Islet precursor cell (in vitro differentiated cells): Measurements from ENCODE around the gene ALDH3A1.

Experiments used
- DNase-seq: peaks from one replicate; pipeline ENCODE4 v3.0.0-alpha.2; 2018

The ALDH3A1 gene

GRCh38 chr17:19740933-19741332 is 7.2 kb downstream of the ALDH3A1 start:
- no peak for DNase-seq

GRCh38 chr17:19739241-19740201 is 8.6 kb downstream of the ALDH3A1 start:
- no peak for DNase-seq

DNA sequence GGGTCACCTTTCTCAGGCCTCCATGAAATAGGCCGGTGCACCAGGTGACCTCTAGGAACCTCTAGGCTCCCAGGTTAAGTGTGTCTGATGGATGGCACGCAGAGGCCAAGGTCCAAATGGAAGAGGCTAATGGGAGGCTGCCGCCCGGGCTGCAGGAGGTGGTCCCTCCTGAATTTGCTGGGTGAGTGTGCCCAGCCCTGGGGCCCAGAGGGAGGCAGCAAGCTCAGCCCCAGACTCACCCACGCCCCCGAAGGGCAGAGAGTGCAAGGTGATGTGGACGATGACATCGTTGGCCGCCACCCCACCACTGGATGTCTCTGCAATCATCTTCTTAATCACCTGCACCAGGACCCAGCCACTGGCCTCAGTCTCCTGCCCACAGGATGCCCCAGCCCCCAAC is 9.3 kb downstream of the ALDH3A1 start:
- DNase-seq, result no peak

- no peak for DNase-seq
These were observed 10.0 kb downstream of the ALDH3A1 start for GRCh38 chr17:19738073-19738449.

GRCh38 chr17:19737305-19738072 is 10.6 kb downstream of the ALDH3A1 start:
- no peak for DNase-seq

GRCh38 chr17:19736071-19736470 is 12.0 kb downstream of the ALDH3A1 start:
- no peak for DNase-seq

- no peak for DNase-seq
These were observed 14.1 kb downstream of the ALDH3A1 start for GRCh38 chr17:19733953-19734526.

GRCh38 chr17:19731626-19732025 is 16.5 kb downstream of the ALDH3A1 start:
- DNase-seq, result no peak

DNA sequence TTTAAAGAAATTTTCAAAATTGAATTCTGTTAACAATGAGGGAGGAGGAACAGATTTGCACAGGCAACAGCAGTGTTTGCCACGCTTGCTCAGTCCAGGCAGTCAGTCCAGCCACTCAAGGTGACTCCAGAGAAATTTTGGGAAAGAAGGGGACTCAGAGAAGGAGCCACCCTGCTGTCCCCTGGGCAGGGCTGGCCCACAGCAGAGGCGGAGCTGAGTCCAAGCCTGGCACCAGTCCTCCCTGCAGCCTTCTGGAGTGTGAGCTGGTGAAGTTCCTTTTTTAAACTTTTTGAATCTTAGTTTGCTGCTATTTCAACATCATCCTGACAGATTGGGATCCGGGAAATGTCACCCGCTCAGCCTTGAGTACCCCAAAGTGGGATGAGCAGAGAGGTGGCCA is 17.3 kb downstream of the ALDH3A1 start:
- no peak for DNase-seq

- no peak for DNase-seq
These were observed 18.2 kb downstream of the ALDH3A1 start for GRCh38 chr17:19729900-19730299.

- no peak for DNase-seq
These were observed 20.0 kb downstream of the ALDH3A1 start for GRCh38 chr17:19728084-19728495.

GRCh38 chr17:19727501-19728078 is 20.5 kb downstream of the ALDH3A1 start:
- no peak for DNase-seq

DNA sequence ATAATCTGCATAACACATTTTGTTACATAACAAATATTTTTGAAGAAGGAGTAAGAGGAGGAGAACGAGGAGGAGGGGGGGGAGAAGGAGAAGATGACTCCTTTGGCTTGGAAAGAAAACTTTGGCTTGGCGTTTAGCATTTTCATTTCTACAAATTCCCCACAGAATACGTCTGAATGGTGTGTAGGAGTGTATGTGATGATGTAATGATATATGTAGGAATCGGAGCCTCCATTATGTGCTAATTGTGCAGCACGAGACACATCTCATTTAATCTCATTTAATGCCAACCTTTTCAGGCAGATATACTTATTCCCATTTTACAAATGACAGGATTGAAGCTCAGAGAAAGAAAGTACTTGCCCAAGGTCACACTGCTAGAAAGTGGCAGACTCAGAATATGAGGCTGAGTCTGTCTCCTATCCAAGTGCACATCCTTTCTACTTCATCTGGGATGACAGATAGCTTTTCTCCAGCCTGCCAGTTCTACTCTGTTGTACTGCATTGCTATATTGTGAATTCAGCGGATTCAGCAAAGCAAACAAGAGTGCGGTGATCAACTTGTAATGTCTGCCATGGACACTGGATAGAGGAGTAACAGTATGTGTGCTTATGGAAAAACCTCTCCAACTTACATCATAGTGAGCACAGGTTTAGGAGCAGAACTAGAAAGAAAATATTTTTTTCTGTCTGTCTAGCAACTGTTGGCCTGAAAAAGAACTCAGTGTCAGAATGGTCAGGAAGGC is 21.3 kb downstream of the ALDH3A1 start:
- no peak for DNase-seq

- DNase-seq, result no peak
These were observed 22.6 kb downstream of the ALDH3A1 start for GRCh38 chr17:19725486-19725885.

DNA sequence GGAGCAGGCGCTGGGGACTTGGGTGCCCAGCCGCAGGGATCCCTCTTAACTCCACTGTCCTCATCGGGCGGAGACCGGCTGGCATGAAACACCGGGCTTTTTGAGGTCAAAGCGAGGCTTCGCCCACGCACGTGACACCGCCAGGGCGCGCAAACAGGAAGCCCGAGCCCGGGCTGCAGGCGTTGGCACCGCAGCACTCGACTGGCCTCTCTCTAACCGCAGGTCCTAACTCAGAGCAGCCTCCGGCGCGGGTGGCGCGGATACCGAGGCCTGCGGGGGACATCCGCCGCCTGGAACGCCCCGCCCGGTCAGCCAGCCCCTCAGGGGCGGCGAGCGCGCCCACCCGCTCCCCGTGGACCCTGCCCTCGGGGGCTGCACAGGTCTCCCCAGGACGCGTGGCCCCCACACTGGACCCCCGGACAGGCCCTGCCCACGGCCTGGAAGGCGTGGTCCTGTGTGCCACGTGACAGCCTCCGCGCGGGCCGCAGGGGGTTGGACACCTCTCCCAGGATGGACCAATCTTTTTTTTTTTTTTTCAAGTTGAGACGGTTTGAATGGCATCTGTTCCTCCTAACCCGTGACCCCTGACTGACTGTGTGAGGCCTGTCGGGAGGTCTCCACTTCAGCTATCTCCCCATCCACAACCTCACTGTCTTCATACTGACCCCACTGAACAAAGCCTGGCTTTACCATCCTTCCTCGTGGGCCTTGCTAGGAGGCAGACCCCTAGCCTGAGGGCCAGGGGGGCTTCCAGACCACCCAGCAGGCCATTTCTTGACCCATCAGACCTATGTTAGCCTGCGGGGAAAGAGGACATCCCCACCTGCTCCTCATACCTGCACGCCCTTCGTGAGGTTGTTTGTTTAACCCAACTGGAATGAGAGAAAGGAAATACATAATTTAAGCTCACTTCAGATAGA is 23.3 kb downstream of the ALDH3A1 start:
- no peak for DNase-seq

- no peak for DNase-seq
These were observed 24.1 kb downstream of the ALDH3A1 start for GRCh38 chr17:19723964-19724363.

- DNase-seq, result no peak
These were observed 27.3 kb downstream of the ALDH3A1 start for GRCh38 chr17:19720631-19721426.

GRCh38 chr17:19720210-19720475 is 28.0 kb downstream of the ALDH3A1 start:
- no peak for DNase-seq

GRCh38 chr17:19719355-19720209 is 28.5 kb downstream of the ALDH3A1 start:
- peak; percentile 83 for DNase-seq
